Liver (tissue), 9 donors: ENCODE measurements around the gene MRPS18A. TPM values are rescaled to one million over a fixed set of nuclear protein-coding genes. Genes with fewer than 3 reads are reported as not detected.

Experiments used
- DNase-seq: peaks from one replicate; pipeline ENCODE4 v3.0.0-alpha.2; 2017; ENCODE audit warnings: low spot score
- H3K27ac ChIP-seq, 2 donors: one replicate each; pipeline ENCODE4 v1.7.0; 2013; ENCODE audit warnings: inconsistent platforms in 2 of 2, low read length in 2 of 2, control low read depth in 1 of 2, low read depth in 1 of 2, mild to moderate bottlenecking in 1 of 2
- H3K27me3 ChIP-seq, 4 donors: one replicate each; pipeline versions ENCODE4 v1.6.1 to v1.7.0; 2013; ENCODE audit warnings: low read length in 3 of 4, inconsistent platforms in 1 of 4, mild to moderate bottlenecking in 1 of 4, moderate library complexity in 1 of 4; ENCODE audit not compliant: control insufficient read depth in 4 of 4, insufficient read depth in 4 of 4
- H3K36me3 ChIP-seq, 4 donors: one replicate each; pipeline versions ENCODE4 v1.6.1 to v1.7.0; 2013; ENCODE audit warnings: low read length in 3 of 4, mild to moderate bottlenecking in 3 of 4, low read depth in 1 of 4, moderate library complexity in 1 of 4; ENCODE audit not compliant: control insufficient read depth in 4 of 4, insufficient read depth in 3 of 4
- H3K4me1 ChIP-seq, 4 donors: one replicate each; pipeline versions ENCODE4 v1.6.1 to v1.7.0; 2013; ENCODE audit warnings: low read length in 3 of 4, mild to moderate bottlenecking in 3 of 4, moderate library complexity in 1 of 4; ENCODE audit not compliant: control insufficient read depth in 4 of 4, insufficient read depth in 4 of 4
- H3K4me3 ChIP-seq, 3 donors: one replicate each; pipeline versions ENCODE4 v1.6.1 to v1.7.0; 2013; ENCODE audit warnings: low read length in 3 of 3, control low read depth in 1 of 3, low read depth in 1 of 3, mild to moderate bottlenecking in 1 of 3
- H3K9ac ChIP-seq, 2 donors: one replicate each; pipeline ENCODE4 v1.7.0; 2013; ENCODE audit warnings: low read length in 2 of 2, mild to moderate bottlenecking in 2 of 2, moderate library complexity in 2 of 2, control low read depth in 1 of 2, low read depth in 1 of 2
- H3K9me3 ChIP-seq, 4 donors: one replicate each; pipeline versions ENCODE4 v1.6.1 to v1.7.0; 2013; ENCODE audit warnings: low read length in 3 of 4; ENCODE audit not compliant: control insufficient read depth in 4 of 4
- EGR1 ChIP-seq, 2 donors: IDR thresholded peaks; 2 replicates each; pipeline ENCODE4 v1.6.1; 2016 to 2018; ENCODE audit warnings: antibody characterized with exemption in 2 of 2, low read depth in 2 of 2
- FOXA1 ChIP-seq: IDR thresholded peaks from 2 replicates; pipeline ENCODE4 v1.6.1; 2016; ENCODE audit warnings: antibody characterized with exemption
- GABPA ChIP-seq, 2 donors: IDR thresholded peaks in 1 of 2; conservative IDR thresholded peaks in 1 of 2; 2 replicates each; pipeline ENCODE4 v1.6.1; 2016; ENCODE audit warnings: antibody characterized with exemption in 2 of 2, mild to moderate bottlenecking in 1 of 2, moderate library complexity in 1 of 2
- NR2F2 ChIP-seq: IDR thresholded peaks from 2 replicates; pipeline ENCODE4 v1.6.1; 2016; ENCODE audit warnings: antibody characterized with exemption
- RXRA ChIP-seq, 2 donors: IDR thresholded peaks; 2 replicates each; pipeline ENCODE4 v1.6.1; 2017 to 2018; ENCODE audit warnings: antibody characterized with exemption in 2 of 2, mild to moderate bottlenecking in 1 of 2
- SP1 ChIP-seq: IDR thresholded peaks from 2 replicates; pipeline ENCODE4 v1.6.1; 2018; ENCODE audit warnings: antibody characterized with exemption, mild to moderate bottlenecking
- TAF1 ChIP-seq: conservative IDR thresholded peaks from 2 replicates; pipeline ENCODE4 v1.6.1; 2016; ENCODE audit warnings: antibody characterized with exemption, mild to moderate bottlenecking
- YY1 ChIP-seq: IDR thresholded peaks from 2 replicates; pipeline ENCODE4 v1.6.1; 2016; ENCODE audit warnings: antibody characterized with exemption, mild to moderate bottlenecking
- WGBS: extraction: QIAGEN DNeasy Blood & Tissue Kit; methylation state at CpG from one replicate; pipeline ENCODE4 v1.1.7; 2013; 5-methylcytosine and 5-hydroxymethylcytosine counted together
- polyA plus RNA-seq, 2 donors: library from polyadenylated mRNA; stranded (reverse) in 1 of 2; unstranded in 1 of 2; fragments of 200-250 nt in 1 of 2; fragments of >200 nt in 1 of 2; fragmentation: Nextera tagmentation in 1 of 2; extraction: Ambion mirVana in 1 of 2; gene quantifications; one replicate each; pipeline versions ENCODE4 v1.2.1 to v1.2.3, GENCODE V29; 2013 to 2015
- total RNA-seq, 2 donors: library from RNA; depleted of rRNA; stranded (reverse); fragments of >200 nt; gene quantifications; one replicate each; pipeline ENCODE4 v1.2.3, GENCODE V29; 2014
- TF ChIP-seq, protein P1 (sequence below): IDR thresholded peaks from 2 replicates; pipeline ENCODE4 v1.6.1; 2016; ENCODE audit warnings: antibody characterized with exemption, mild to moderate bottlenecking
- TF ChIP-seq, protein P2 (sequence below): IDR thresholded peaks from 2 replicates; pipeline ENCODE4 v1.6.1; 2016; ENCODE audit warnings: antibody characterized with exemption
- TF ChIP-seq, protein P3 (sequence below): fragments of 150-350 bp; IDR thresholded peaks from 2 replicates; pipeline ENCODE4 v1.5.1; 2017; ENCODE audit warnings: improper control_type of control experiment, low read depth, low read length; ENCODE audit not compliant: missing input control
- donor health status: healthy.
- donor health status: healthy.
- donor health status: healthy.
- donor health status: healthy.
- donor health status: healthy.

The MRPS18A gene
- total and polyA plus RNA-seq, 4 donors = 21.5 to 50.5 (median 35.0) TPM

DNA sequence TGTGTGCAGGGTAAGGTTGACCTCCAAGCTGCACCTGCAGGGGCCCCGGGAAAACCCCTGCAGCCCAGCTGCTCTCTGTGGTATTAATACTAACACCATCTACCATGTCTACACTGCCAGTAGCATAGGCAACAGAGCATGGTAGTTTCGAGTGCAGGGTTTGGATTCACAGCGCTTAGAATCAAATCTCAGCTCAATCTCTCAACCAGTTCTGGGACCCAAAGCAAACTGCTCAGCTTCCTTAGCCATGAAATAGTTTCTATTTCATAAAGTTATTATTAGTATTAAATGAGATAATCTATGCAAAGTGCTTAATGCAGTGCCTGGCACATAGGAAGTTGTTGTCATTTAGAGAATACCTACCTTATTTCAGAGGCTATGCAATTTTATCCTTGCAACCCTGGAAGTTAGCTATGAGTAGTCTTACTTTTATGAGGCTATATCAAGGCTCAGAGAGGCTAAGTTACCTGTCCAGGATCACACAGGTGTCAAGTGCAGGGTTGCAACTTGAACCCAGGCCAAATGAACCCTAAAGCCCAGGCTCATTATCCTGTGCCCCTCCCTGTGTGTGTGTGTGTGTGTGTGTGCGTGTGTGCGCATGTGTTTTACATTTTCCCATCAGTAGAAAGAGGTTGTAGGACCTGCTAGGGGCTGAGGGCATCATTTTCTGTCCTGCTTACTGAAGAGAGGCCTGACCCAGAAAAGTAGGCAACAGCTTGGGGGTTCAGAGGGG is 27.6 kb upstream of the MRPS18A start:
- H3K4me3 ChIP-seq = no peak overlapping the region
- H3K9me3 ChIP-seq = no peaks in the 10 kb centered on the region
- 74% methylated on average over 5 of the region's 5 CpGs for WGBS
- H3K27me3 ChIP-seq = peaks cover 0 to 2% (median 0%) of the 10 kb centered on the region in 4 donors
- no peaks in the 10 kb centered on the region for H3K4me1 ChIP-seq
- no peak for TF ChIP-seq RXRA (IDR thresholded peaks at IDR 0.05)
- TF ChIP-seq EGR1 (IDR thresholded peaks at IDR 0.05; ENCODE audit: low read depth in 2 of 2) = no peak
- TF ChIP-seq, protein P1, sequence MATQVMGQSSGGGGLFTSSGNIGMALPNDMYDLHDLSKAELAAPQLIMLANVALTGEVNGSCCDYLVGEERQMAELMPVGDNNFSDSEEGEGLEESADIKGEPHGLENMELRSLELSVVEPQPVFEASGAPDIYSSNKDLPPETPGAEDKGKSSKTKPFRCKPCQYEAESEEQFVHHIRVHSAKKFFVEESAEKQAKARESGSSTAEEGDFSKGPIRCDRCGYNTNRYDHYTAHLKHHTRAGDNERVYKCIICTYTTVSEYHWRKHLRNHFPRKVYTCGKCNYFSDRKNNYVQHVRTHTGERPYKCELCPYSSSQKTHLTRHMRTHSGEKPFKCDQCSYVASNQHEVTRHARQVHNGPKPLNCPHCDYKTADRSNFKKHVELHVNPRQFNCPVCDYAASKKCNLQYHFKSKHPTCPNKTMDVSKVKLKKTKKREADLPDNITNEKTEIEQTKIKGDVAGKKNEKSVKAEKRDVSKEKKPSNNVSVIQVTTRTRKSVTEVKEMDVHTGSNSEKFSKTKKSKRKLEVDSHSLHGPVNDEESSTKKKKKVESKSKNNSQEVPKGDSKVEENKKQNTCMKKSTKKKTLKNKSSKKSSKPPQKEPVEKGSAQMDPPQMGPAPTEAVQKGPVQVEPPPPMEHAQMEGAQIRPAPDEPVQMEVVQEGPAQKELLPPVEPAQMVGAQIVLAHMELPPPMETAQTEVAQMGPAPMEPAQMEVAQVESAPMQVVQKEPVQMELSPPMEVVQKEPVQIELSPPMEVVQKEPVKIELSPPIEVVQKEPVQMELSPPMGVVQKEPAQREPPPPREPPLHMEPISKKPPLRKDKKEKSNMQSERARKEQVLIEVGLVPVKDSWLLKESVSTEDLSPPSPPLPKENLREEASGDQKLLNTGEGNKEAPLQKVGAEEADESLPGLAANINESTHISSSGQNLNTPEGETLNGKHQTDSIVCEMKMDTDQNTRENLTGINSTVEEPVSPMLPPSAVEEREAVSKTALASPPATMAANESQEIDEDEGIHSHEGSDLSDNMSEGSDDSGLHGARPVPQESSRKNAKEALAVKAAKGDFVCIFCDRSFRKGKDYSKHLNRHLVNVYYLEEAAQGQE = no peak
- TF ChIP-seq, protein P2, sequence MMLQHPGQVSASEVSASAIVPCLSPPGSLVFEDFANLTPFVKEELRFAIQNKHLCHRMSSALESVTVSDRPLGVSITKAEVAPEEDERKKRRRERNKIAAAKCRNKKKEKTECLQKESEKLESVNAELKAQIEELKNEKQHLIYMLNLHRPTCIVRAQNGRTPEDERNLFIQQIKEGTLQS = no peak
- TF ChIP-seq, protein P3, sequence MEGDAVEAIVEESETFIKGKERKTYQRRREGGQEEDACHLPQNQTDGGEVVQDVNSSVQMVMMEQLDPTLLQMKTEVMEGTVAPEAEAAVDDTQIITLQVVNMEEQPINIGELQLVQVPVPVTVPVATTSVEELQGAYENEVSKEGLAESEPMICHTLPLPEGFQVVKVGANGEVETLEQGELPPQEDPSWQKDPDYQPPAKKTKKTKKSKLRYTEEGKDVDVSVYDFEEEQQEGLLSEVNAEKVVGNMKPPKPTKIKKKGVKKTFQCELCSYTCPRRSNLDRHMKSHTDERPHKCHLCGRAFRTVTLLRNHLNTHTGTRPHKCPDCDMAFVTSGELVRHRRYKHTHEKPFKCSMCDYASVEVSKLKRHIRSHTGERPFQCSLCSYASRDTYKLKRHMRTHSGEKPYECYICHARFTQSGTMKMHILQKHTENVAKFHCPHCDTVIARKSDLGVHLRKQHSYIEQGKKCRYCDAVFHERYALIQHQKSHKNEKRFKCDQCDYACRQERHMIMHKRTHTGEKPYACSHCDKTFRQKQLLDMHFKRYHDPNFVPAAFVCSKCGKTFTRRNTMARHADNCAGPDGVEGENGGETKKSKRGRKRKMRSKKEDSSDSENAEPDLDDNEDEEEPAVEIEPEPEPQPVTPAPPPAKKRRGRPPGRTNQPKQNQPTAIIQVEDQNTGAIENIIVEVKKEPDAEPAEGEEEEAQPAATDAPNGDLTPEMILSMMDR = no peak
- no peak for TF ChIP-seq GABPA (IDR thresholded peaks at IDR 0.05 in 1 of 2, conservative IDR thresholded peaks at IDR 0.05 in 1 of 2)
- no peak for TF ChIP-seq FOXA1
- no peak for TF ChIP-seq SP1
- TF ChIP-seq NR2F2 = no peak
- no peak overlapping the region for H3K27ac ChIP-seq
- H3K9ac ChIP-seq = no peak overlapping the region
- H3K36me3 ChIP-seq = no peaks in the 10 kb centered on the region
- DNase-seq = no peak

DNA sequence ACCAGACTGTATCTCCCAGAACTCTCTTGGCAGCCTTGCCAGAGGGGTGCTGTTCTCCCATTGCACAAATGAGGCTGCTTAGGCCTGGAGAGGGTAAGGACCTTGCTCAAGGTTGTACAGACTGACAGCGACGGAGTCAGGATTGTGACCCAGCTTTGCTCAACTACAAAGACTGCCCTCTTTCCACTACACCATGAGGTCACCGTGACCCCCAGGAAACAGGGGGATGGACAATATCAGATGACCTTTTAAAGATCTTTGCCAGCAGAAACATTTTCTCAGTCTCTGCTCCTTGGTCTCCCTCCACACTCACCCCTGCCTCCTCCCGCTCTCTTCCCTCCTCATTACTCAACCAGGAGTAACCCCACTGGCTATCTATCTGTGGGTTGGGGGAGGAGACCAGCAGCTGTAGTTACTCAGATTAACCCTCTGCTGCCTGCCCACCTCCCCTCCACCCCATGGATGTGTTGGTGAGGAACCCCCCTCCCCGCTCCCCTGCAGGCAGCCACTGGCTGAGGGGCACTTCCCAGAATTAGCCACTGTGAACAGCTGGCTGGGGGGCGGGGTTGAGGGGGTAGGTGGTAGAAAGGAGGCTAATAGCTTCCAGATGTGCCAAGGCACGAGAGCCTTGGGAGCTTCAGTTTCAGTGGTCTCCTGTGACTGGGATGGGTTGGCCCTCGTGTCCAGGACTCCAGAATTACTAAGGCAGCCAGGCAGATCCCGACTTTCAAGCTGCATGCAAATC is 26.9 kb upstream of the MRPS18A start:
- no peak for TF ChIP-seq EGR1 (IDR thresholded peaks at IDR 0.05; ENCODE audit: low read depth in 2 of 2)
- TF ChIP-seq YY1 = no peak
- no peak for TF ChIP-seq TAF1
- TF ChIP-seq SP1 = no peak
- H3K9ac ChIP-seq = no peak overlapping the region
- no peak overlapping the region for H3K4me3 ChIP-seq
- H3K27ac ChIP-seq = no peak overlapping the region
- H3K27me3 ChIP-seq = peaks cover 0 to 2% (median 0%) of the 10 kb centered on the region in 4 donors
- H3K9me3 ChIP-seq = no peaks in the 10 kb centered on the region
- H3K4me1 ChIP-seq = no peaks in the 10 kb centered on the region
- peak; percentile 68 for DNase-seq
- 65% methylated on average over 9 of the region's 9 CpGs for WGBS
- no peaks in the 10 kb centered on the region for H3K36me3 ChIP-seq
